GM10847 (cell line): ENCODE results near the gene NUP98.

ENCODE experiments used
- POLR2A ChIP-seq: IDR thresholded peaks from 2 replicates; pipeline ENCODE4 v1.6.1; 2011; ENCODE audit not compliant: insufficient read length; ENCODE audit errors: extremely low read depth

NUP98 gene

DNA sequence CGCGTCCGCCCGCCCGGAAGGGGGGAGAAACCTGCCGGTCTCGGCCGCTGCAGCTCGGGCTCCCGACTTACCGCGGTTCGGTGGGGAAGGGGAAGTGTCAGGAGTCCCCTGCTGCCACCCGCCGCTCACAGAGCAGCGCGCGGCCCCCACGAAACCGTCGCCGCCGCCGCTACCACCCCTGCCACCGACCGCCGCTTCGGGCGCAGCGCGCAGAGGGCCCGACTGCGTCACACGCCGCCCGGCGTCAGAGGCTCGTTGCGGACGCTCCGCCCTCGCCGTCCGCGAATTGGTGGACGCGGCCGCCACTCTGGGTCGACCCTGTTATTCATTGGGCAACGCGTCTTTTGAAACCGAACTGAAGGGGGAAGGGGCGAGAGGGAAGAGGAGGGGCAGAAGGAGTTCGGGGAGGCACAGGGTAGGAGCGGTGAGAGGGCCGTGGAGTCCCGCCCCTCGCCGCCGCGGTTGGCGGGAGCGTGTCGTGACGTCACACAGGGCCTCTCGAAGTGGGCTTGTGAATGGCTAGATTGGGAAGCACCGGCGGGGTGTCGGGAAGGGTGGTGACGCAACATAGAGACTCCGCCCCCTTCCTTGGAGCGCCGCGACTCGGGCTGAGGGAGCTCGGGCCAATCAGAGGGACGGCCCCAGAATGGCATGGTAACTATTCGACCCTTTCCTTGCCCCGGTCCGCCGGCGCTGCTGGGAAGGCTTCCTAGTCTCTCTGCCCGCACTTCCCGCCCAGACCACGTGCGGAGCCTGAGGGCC is at the start of gene NUP98:
NUP98 (minus strand) TSS at position 226 of the 762 bp plus-strand sequence. CDS start 15,437 bp downstream, outside the sequence.
- TF ChIP-seq POLR2A: peak; percentile 96

- no peak for TF ChIP-seq POLR2A
Observed at GRCh38 chr11:3845670-3846069, 48.3 kb upstream of the NUP98 start.

GRCh38 chr11:3845246-3845645 is 47.9 kb upstream of the NUP98 start:
- no peak for TF ChIP-seq POLR2A

DNA sequence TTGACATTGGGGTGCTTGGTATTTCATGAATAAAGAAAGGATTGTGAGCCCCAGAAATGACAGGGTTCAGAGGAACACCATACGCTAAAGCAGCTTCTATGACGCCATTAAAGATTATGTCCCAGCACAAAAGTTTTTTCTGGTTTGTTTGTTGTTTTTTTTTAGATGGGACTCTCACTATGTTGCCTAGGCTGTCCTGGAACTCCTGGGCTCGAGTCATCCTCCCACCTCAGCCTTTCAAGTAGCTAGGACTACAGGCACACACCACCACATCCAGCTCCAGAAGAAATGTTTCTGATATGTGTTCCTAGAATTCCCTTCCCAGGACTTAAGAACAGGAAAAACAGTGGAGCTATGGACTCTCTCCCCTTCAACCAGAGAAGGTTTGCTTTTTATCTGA is 46.0 kb upstream of the NUP98 start:
- TF ChIP-seq POLR2A: no peak

DNA sequence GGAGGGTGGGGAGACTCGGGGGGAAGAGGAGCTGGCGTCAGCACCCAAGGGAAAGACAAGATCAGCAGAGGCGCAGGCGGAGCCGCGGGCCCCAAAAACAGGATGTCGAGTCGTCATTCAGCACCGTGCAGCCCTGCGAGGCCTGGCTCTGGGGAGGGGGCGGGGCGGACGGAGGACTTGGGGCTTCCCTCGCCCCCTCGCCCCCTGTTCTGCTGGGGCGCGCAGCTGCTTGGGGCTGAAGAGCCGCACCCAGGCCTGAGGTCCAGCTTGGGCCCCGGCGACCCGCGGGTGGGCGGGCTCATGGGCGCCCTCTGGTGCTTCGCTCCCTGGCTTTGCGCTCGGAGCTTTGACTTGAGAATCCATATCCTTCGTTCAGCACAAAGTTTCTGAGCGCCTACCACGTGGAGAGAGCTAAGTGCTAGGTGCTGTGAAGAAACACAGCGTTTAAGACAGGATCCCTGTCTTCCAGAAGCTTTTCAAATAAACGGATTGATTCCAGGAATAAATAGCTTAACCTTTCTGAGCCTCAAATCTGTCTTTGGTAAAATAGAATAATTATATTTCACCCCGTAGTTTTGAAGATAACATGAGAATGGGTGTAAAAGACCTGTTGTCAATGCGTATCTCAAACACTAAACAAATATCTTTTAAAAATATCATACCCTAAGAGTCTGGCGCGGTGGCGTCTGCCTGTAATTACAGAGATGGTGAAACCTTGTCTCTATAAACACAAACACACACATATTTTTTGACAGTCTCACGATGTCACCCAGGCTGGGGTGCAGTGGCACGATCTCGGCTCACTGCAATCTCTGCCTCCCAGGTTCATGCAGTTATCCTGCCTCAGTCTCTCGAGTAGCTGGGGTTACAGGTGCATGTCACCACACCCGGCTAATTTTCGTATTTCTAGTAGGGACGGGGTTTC is 44.3 kb upstream of the NUP98 start:
- TF ChIP-seq POLR2A: peak; percentile 34

DNA sequence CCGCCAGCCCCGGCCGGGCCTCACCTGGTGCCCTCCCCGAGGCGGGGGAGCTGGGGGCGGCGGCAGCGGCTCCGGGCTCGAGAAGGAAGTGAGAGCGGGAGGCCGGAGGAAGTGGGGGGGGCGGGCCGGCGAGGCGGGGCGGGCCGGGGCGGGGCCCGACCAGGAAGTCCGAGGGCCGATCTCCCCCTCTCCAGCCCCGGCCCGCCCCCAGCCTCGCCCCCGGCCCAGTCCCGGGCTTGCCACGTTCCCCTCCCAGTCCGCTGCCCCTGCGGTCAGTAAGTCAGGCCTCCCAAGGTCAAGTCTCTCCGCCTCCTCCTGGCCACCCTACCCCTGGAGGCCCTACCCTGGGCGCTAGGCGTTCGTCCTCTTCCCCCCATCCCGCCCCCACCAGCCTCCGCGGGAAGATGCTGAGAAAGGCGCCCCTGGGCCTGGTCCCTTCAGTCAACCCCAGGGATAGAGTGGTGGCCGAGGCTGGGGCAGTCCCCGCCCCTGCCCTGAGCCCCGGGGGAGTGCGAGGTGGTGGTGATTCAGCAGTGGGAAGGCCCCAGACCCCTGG is 43.6 kb upstream of the NUP98 start, which contains the start of gene RHOG:
RHOG (minus strand) TSS at position 90 of the 556 bp plus-strand sequence. CDS start 12,821 bp downstream, outside the sequence.
- peak; percentile 62 for TF ChIP-seq POLR2A

DNA sequence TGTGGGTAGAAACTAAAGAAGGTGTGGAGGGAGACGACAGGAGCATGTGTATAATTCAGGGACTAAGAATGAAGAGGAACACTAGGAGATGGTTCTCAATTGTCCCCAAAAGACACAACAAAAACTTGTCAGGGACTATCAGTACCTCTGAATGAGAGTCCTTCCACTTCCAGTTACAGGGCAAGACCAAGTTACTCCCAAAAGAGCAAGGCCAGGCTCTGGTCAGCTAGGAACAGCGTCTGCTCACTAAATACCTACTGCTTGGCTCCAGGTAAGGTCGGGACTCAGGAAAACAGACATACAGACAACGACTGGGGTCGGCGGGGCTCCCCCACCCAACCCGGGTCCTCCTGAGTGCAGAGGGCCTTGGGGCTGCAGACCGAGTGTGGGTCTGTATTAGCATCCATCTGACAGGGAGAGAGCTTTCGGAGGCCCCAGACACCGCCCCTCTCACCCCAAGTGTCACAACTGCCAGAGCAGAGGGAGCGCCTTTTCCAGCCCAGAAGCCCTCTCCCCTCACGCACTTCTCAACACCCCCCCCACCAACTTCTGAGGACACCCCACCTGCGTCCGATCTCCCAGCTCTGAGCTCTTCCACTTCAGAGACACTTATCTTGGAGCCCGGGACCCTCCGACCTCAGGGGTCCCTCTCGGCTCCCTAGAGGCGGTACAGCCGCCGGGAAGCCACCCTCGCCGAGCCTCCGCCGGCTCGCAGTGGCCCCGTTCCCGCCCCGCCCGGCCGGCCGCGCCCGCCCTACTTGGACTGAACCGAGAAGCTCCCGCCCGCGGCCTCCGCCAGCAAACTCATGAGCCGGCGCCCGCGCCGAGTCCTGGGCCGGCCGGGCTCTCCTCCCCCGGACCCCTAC is 42.9 kb upstream of the NUP98 start:
- TF ChIP-seq POLR2A: no peak

DNA sequence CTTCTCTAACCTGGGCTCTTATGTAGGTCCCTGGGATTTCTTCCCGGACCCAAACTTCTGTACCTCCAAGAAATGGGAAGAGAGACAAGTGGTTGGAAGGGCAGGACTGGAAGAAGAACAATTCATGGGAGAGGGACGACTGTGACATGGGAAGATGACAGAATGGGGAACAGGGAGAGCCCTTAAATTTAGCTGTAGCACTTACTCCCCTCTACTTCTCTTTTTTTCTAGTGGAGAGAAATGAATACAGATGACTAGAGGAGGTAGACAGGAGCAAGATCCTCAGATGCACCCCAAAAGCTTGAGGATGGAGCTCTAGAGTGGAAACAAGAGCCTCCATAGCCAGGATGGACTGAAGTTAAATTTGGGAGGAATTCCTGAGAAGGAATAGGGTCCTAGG is 41.1 kb upstream of the NUP98 start:
- no peak for TF ChIP-seq POLR2A

- no peak for TF ChIP-seq POLR2A
Observed at GRCh38 chr11:3837793-3838192, 40.4 kb upstream of the NUP98 start.

DNA sequence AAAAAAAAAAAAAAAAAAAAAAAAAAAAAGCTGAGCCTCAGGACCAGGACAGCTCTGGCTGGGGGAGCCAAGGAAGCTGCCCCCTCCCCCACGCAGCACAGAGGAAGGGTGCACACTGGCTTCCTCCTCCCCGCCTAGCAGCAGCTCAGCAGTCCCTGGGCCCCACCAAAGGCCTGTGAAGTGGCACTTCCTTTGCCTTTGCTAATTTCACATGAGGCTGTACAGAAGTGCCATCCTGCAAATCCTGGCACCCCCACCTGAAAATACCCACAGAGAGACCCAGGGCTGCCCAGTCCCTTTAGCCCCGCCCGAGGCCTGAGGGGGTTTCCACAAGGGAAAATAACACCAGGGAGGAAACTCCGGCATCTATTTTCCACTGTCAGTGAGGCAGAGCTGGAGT is 39.5 kb upstream of the NUP98 start:
- TF ChIP-seq POLR2A: no peak

DNA sequence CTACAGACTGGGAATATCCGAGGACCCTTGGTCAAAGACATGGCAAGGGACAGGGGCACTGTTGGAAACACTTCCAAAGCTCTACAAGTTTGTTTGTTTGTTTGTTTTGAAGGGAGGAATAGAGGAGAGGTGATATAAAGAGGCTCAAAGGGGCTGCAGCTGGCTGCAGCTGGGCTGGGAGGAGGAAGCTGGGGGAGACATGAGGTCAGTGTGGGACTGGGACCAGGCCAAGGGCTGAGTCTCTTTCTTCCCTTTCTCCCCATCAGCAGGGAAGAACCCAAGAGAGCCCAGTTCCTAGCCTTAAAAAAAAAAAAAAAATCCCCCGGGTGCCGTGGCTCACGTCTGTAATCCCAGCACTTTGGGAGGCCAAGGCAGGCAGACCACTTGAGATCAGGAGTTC is 38.4 kb upstream of the NUP98 start:
- TF ChIP-seq POLR2A: no peak

- TF ChIP-seq POLR2A: no peak
Observed at GRCh38 chr11:3834664-3835461, 37.5 kb upstream of the NUP98 start.

- no peak for TF ChIP-seq POLR2A
Observed at GRCh38 chr11:3834349-3834663, 37.0 kb upstream of the NUP98 start.

DNA sequence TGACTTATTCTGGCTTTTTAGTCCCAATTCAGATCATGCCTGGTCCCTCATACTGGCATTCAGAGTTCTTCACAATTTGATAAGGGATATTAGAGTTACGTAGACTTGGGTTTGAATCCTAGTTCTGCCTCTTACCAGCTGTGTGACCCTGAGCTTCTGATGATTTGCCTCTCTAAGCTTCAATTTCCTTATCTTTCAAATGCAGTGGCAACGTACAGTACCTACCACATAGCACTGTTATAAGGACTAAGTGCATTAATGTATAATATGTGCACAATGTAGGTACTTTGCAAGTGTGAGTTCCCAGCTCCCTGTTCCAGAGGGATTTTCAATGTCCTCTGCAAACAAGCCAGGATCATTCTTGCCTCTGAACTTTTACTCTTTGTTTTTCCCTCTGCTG is 36.1 kb upstream of the NUP98 start:
- no peak for TF ChIP-seq POLR2A
